Measurements from ENCODE around the gene DCHS1.
A peak's percentile ranks its signal among the peaks of the same experiment; 100 is the strongest.

DCHS1 gene

GRCh38 chr11:6625156-6625831, 30.3 kb downstream of the DCHS1 start:
- no peak for DNase-seq

- DNase-seq = no peak
Observed at GRCh38 chr11:6623391-6624363, 31.9 kb downstream of the DCHS1 start.

DNA sequence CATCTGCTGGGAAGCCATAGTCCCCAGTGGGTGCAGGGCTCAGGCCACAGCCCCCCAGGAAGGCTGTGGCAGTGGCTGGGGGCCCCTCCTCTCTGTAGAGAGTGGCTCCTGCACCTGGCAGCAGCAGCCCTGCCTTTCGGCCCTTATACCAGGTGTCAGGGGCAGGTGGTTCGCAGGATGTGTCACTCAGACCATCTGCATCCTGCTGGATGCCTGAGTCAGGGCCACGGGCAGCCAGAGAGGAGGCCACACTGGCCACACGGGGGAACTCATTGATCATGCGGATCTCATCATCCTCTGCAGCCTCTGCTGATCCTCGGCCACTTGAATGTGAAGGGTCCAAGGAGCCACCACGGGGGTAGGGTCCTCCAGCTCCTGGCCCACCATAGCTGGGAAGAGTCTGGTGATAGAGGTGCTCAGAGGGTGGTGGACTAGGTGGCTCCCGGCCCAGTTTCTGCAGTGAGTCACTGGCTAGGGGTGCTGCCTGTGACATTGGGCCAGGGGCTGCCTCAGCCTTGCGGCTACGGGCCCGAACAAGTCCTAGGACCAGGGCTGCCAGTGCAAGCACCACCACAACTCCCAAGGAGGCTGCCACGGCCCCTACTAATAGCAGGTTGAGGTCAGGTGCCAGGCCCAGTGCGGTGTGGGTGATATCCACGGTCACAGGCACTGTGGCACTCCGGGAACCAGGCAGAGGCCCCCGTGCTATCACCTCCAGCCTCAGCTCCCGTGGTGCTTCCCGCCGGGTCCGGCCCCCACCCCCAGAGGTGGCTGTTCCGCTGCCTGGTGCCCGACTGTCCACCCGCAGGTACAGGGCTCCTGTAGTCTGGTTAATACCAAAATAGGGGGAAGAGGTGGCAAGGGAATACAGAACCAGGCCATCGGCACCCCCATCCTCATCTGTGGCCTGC, 33.1 kb downstream of the DCHS1 start:
- DNase-seq = no peak

DNA sequence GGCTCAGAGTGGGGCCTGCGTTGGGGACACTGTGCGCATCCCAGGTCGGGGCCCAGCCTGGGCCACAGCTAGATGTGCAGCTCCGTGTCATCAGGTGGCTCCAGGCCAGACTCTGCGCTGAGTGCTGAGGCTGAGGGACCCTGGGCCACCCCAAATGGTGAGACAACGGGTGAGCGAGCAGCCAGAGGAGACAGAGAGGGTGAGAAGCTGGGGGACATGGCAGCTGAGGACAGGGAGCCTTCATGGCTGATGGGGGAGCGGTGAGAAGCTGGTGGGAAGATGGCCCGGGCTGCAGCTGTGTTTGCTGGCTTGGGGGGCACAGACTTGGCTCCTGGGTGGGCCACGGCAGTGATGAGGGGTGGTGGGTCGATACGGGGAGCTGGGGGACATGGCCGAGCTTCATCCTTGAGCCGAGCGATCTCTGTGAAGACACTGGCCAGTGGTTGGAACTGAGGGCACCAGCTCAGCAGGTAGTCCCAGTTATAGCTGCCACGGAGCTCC, 33.8 kb downstream of the DCHS1 start:
- no peak for DNase-seq

GRCh38 chr11:6620636-6621035, 35.0 kb downstream of the DCHS1 start:
- DNase-seq = no peak

- DNase-seq = peak; percentile 95
Observed at GRCh38 chr11:6619004-6619745, 36.4 kb downstream of the DCHS1 start, which contains the start of gene TPP1. TSS of gene TPP1 (minus strand) at chr11:6619422. CDS start at chr11:6619400, 22 bp downstream.

GRCh38 chr11:6618117-6619003, 37.2 kb downstream of the DCHS1 start:
- peak; percentile 45 for DNase-seq

DNA sequence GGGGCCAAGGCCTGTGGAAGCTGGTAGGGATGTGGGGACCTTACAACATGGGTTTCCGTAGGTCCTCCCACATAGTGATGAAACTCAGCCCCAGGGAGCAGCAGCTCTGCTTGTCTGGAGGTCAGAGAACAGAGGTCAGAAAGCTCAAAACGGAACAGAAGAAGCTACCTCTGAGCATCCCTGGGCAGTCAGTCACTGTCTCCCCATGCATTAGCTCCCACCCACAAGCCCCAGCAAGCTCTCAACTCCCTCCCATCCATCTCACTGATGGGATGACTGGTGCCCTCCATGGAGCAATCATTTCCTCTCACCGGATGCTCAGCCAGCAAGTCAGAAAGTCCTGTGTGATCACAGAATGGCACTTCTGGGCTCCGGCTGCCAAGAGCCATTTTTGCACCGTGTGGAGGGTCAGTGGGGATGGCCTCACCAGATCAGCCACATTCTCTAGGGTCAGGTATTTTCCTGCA, 38.3 kb downstream of the DCHS1 start:
- peak; percentile 20 for DNase-seq

DNA sequence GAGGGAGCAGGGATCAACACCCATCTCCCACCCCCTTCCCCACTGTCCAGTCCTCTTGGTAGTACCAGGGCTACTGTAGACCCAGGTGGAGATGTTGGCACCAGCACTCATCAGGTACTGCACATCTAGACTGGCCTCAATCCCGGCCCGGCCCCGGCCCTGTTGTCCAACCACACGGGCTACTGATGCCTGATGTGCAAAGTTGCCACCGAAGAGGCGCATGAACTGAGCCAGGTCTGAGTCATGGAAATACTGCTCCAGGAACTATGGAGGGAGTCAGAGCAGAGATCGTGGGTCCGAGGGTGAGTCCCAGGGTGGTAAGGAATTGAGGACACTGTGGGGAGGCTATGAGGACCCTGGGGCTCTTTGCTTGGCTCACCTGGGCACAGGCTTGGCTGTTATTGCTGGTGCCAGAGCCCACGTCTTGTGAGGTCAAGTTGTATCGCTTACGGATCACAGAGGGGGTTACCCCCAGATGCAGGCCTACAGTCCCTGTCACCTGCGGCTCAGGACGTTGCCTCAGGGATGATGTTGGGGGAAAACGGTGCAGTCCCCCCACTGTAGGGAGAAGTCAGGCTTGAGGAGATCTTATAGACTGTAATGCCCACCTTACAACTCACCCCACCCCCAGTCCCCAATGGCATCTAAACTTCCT, 38.9 kb downstream of the DCHS1 start:
- peak; percentile 26 for DNase-seq

- peak; percentile 20 for DNase-seq
Observed at GRCh38 chr11:6615882-6616585, 39.6 kb downstream of the DCHS1 start.

DNA sequence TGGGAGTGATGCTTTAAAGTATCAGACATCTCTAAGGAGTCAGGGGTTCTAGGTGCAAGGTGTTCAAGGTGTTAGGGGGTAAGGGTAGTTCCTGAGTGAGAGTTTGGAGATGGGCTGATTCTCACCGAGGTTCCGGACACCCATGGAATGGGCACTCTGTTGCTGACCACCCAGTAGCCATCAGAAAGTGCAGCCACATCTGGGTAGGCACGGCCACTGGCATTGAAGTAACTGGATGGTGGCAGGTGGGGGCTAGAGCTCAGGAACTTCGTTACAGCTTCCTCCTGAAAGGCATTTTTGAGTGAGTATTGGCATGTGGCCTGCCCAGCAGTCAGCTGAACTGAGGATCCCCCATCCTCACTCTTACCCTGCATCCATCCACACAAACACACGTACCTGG, 40.6 kb downstream of the DCHS1 start:
- no peak for DNase-seq

GRCh38 chr11:6614446-6614845, 41.2 kb downstream of the DCHS1 start:
- peak; percentile 8 for DNase-seq

- DNase-seq = no peak
Observed at GRCh38 chr11:6613496-6613895, 42.1 kb downstream of the DCHS1 start.

DNA sequence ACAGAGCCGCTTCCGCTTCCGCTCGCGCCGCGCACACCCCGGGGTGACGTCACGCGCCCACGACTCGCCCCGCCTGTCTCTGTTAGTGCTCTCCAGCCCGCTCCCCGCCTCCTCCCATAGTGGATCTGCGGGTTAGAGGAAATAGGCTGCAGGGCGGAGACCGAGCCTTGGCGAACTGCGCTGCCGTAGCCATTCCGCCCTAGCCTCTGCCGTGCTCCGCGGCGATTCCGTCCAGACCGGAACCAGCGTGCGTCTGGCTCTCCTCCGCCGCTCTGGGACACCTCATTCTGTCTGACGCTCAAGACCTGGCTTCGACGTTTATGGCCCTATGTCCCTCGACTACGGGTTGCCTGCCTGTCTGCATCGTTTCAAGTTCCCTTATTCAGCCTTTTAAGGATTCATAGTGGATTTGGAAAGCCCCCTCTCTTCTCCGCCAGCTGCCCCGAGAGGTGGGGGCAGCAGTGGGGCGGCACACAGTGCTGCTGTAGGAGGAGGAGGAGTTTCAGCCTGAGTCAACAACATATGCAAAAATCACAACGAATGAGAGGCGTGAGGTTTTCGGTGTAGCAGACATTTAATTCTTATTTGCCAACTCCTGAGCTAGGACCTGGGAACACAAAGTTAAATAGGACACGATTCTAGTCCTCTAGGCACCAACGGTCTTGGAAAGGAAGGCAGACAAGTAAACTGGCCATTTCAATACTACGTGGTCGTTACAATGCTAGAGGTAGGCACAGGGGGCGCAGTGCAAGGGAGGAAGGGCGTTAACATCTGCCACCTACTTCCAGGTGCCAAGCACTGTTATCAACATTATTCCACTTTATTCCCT, 43.2 kb downstream of the DCHS1 start, which contains the start of gene TAF10:
Gene TAF10 (minus strand): TSS at position 4 of the 829 bp plus-strand sequence. CDS start 27 bp downstream, outside the sequence.
- peak; percentile 98 for DNase-seq

GRCh38 chr11:6611963-6612212, 43.7 kb downstream of the DCHS1 start:
- DNase-seq = no peak

GRCh38 chr11:6611092-6611962, 44.3 kb downstream of the DCHS1 start:
- DNase-seq = peak; percentile 63

GRCh38 chr11:6610591-6610990, 45.0 kb downstream of the DCHS1 start:
- peak; percentile 30 for DNase-seq
